Sciatic nerve (tissue), 2 donors: Measurements from ENCODE around the gene FAM163A. TPM values are rescaled to one million over a fixed set of nuclear protein-coding genes. Genes with fewer than 3 reads are reported as not detected.
"Not testable (repeated sequence)": the region's sequence is repeated elsewhere in the genome, so short reads cannot be mapped to it uniquely, and the experiment has no call there.

Experiments
- ATAC-seq: fragments of 200-7000 bp; cut with Tn5 transposase; one replicate; pipeline ENCODE4 v1.9.1; 2020; ENCODE audit warnings: mild to moderate bottlenecking, moderate library complexity
- DNase-seq: peaks from one replicate; pipeline ENCODE4 v3.0.0-alpha.2; 2020; ENCODE audit warnings: low spot score
- intact Hi-C: fragments of 100-400 bp; cut with DNase I; formaldehyde crosslinking; loops from one replicate; pipeline ENCODE4 v1.14.2; 2022
- total RNA-seq: library from RNA; stranded (reverse); fragmentation: NEBNext Ultra II Directional; extraction: Animal tissue kit (Norgen Biotek cat#: 25700); gene quantifications from one replicate; pipeline ENCODE4 v1.2.1, GENCODE V29; 2021
- donor health status: DM: no; HTN: no; CAD: no.
- donor health status: DM: no; HTN: no; CAD: no.

The FAM163A gene
- total RNA-seq, 1 donor from 2014 or later, result not detected

DNA sequence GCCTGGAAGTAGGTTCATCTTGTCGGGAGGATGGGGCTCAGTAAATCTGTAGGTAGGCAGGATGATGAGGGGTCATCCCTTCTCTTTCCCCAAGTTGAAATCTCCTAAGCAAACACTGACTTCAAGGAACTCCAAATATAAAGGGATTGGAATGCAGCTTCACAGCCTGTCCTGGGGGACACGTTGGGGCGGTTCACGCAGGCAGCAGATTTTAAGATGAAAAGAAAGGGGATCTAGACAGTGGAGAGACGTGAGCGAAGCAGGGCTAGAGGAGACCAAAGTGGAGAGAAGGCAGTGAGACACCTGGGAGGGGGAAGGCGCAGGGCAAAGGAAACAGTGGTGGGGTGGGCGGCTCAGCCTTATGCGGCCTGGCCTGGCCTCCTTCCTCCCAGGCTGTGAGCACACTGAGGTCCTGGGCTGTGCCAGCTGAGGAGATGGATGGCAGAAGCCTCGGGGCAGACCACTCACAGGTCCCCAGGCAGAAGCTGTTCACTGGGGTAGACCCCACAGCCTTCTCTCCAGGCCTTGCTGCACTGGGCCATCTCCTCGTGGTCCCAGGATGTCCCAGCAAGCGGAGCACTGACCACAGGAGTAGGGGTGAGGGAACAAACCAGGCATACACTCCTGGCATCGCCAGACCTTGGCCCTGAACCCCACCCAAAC is 82.8 kb downstream of the FAM163A start:
- peak; percentile 39 for ATAC-seq
- DNase-seq, result no peak
- intact Hi-C loops, result no loop called here

DNA sequence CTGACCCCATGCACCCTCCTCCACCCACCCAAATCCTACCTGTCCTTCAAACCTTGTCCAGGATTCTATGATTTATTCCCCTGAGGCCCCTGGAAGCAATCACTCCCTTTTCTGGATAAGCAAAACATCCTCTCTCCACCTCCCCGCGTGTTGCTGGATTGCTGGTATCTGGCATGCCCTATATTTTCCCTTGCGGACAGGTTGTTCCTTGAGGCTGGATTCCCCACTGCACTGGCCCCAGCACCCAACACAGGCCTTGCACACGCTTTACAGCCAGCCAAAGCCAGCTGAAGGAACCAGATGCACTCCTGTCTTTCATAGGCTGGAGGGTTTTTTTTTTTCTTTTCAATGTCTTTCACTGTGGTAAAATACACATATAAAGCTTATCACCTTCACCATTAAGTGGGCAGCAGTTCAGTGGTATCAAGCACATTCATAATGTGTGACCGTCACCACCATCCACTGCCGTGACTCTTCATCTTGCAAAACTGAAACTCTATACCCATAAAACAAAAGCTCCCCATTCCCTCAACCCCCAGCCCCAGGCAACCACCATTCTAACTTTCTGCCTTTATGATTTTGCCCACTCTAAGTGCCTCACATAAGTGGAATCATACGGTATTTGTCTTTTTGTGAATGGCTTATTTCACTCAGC is 83.7 kb downstream of the FAM163A start:
- intact Hi-C loops, result no loop called here
- DNase-seq (no peak), ATAC-seq (no peak)

GRCh38 chr1:179828554-179829110 is 85.5 kb downstream of the FAM163A start:
- DNase-seq (no peak), ATAC-seq (no peak)
- intact Hi-C loops, result loop anchor here (2.0 kb wide), 1 partner anchor 68 kb away; no protein-coding TSS in a partner anchor

- ATAC-seq (no peak), DNase-seq (no peak)
- intact Hi-C loops, result no loop called here
Measured at GRCh38 chr1:179831225-179831624, 88.1 kb downstream of the FAM163A start.

DNA sequence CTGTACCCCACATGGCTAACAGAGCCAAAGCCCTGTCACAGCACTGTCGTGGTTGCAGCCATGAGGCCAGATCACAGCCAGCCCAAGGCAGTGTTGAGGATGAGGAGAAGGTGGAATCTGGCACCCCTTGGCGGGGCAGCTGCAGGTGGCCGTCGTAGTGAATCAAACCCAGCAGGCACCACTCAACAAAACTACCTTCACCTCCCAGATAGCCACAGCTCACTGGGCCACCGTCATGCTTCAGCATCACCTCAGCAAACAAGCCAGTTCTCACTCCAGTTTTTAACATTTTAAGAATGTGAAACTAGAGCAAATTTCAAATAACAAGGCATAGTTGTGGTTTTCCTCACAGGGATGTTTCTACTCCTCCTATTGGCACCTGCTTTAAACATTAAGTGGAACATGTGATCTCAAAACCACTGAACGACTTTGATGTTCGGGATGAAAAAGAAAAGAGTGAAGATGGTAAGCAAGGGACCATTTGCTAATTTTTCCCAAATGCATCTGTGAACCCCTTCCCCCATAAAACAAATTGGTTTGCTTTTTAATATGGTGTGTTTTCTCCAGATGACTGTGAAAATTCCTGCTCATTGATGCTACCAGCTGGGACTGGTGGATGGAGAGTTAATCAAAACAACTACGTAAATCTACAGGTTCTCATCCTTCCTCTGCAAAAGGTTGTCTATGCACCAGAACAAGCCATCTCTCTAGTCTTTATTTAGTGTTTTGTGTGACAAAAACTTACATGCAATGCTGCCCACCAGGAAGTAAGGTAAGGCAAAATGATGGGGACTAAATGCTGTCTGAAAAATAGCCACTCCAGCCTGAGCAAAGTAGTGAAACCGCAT is 89.0 kb downstream of the FAM163A start:
- peak; percentile 10 for ATAC-seq
- DNase-seq, result no peak
- intact Hi-C loops, result no loop called here

GRCh38 chr1:179836686-179837445 is 93.8 kb downstream of the FAM163A start:
- intact Hi-C loops, ATAC-seq, DNase-seq: not testable (repeated sequence)

DNA sequence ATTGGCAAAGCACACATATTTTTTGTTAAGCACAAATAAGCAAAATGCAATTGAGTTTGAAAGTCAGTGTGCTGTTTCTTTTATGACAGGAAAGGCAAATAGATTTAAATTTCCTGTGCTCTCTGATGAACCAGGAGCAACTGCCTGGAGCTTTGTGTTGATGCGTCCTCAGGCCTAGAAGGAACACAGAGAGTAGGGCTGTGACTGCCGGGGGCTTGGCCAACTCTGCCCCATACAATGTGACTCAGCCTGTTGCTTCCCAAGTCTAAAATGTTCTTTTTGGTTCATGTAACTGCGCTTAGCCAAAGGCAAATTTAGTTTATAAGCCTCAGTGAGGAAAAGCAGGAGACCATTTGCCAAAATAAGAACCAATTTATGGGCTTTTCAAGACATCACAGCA is 97.0 kb downstream of the FAM163A start:
- intact Hi-C loops, result no loop called here
- no peak for ATAC-seq

GRCh38 chr1:179848233-179848632 is 105.1 kb downstream of the FAM163A start:
- ATAC-seq (no peak), DNase-seq (no peak)
- intact Hi-C loops, result no loop called here

More for the DNA sequence above, 97.0 kb downstream of the FAM163A start:
- DNase-seq, result no peak

GRCh38 chr1:179853102-179853501 is 110.0 kb downstream of the FAM163A start:
- intact Hi-C loops, result no loop called here
- DNase-seq, result no peak
- no peak for ATAC-seq

- ATAC-seq, DNase-seq, intact Hi-C loops: not testable (repeated sequence)
Measured at GRCh38 chr1:179855831-179856230, 112.7 kb downstream of the FAM163A start.

- DNase-seq (no peak), ATAC-seq (no peak)
- intact Hi-C loops, result no loop called here
Measured at GRCh38 chr1:179856296-179856695, 113.2 kb downstream of the FAM163A start.

DNA sequence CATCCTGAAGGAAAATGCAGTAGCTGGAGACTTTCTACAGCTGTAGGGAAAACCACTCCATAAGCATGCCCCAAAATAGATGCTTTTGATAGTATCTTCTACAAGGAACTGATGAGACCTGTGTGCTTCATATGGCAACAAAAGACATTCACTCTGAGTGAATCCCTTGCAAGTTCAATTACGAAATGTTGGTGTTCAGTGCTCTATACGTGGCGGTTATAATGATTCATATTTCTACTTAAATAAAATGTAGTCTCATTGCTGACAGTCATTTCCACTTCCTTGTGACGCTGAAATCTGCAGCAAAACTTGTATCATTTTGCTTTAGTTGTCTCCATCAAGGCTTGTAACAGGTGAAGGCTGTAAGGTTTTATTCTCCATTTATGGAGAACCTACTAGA is 113.9 kb downstream of the FAM163A start:
- DNase-seq, result no peak
- intact Hi-C loops, result no loop called here
- no peak for ATAC-seq

DNA sequence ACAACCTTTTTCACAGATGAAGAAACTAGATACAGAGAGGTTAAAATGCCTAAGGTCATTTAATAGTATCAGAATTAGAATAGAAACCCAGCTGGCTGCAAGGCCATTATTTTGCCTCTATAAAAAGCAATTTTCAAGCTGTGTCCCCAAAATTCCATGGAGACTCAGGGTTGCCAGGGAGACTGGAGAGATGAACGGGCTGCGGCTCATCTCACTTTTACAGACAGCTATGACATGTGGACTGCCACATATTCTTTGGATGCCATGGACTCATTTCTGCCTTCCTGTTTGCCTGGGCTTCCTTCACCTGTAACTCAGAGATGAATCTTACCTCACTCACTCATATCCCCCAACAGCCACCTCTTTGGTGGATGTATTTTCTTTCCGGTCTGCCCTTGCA is 117.6 kb downstream of the FAM163A start:
- intact Hi-C loops, result no loop called here
- ATAC-seq (no peak), DNase-seq (no peak)

DNA sequence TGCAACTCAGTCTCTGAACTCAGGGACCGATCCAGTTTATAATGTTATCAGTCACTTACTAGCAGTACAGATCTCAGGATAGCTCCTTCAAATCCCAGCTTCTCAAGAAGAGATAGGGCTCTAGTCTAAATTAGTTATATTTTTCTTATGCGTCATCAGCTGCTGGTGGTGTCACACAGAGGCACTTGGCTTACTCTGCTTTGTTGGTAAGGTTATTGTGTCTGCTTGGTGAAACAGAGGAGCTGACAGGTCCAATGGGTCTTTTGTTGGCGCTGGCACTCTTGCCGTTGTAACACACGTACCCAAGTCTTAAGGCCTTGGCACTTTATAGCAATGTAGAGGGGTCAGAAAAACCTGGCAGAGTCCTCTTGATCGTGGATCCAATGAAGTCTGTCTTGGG is 122.3 kb downstream of the FAM163A start:
- DNase-seq (no peak), ATAC-seq (no peak)
- intact Hi-C loops, result no loop called here

Other genes starting within 250 kb of the FAM163A start
- gene NPHS2, start 167.3 kb upstream of the FAM163A start, total RNA-seq, result not detected
- not detected for gene TDRD5, start 151.5 kb upstream of the FAM163A start, total RNA-seq
- gene TOR1AIP2, start 134.5 kb downstream of the FAM163A start, total RNA-seq, result 69.0 TPM
- gene TOR1AIP1, start 139.0 kb downstream of the FAM163A start, total RNA-seq, result 60.7 TPM
- 70.0 TPM for gene CEP350, start 211.5 kb downstream of the FAM163A start, total RNA-seq